ENCODE data around the gene RBMX2.

Gene RBMX2

GRCh38 chrX:130444641-130445336 is 43.0 kb downstream of the RBMX2 start:
- no peak for DNase-seq (ENCODE audit: low read depth in 1 of 2, low spot score in 1 of 2)

- DNase-seq (ENCODE audit: low read depth in 1 of 2, low spot score in 1 of 2) = no peak
Observed at GRCh38 chrX:130446974-130447373, 45.2 kb downstream of the RBMX2 start.
